ENCODE results near the gene MSX1.
A peak's percentile ranks its signal among the peaks of the same experiment; 100 is the strongest.

MSX1 gene

DNA sequence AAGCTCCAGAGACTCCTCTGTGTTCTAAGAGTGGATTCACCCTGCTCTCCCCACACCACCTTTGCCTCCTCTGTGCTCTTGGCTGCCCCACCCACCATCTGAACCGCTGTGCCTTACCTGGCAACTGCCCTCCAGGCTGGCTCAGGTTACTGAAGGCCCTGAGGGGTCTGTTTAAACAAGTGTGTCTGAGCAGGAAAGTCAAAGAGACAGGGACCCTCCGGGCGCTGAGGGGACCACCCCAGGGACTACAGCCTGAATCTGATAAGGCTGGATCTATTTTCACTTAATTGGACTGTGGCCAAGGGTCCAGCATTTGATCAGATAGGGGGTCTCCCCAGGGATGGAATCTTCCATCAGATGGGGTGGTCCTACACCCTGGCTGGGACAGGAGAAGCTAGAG is 10.4 kb upstream of the MSX1 start:
- H3K9me3 ChIP-seq (ENCODE audit: control insufficient read depth, insufficient read depth, low read length), result no peaks in the 10 kb centered on the region
- no peaks in the 10 kb centered on the region for H3K36me3 ChIP-seq (ENCODE audit: insufficient read depth, low read length)
- no peaks in the 10 kb centered on the region; the same call in 1 of the 2 replicates for H3K4me1 ChIP-seq (ENCODE audit: insufficient read depth, low read length)
- no peak overlapping the region for H3K9ac ChIP-seq (ENCODE audit: low read depth, low read length)

GRCh38 chr4:4849524-4850193 is 9.8 kb upstream of the MSX1 start:
- no peak overlapping the region for H3K9ac ChIP-seq (ENCODE audit: low read depth, low read length)
- no peaks in the 10 kb centered on the region; the same call in 1 of the 2 replicates for H3K4me1 ChIP-seq (ENCODE audit: insufficient read depth, low read length)
- no peaks in the 10 kb centered on the region for H3K36me3 ChIP-seq (ENCODE audit: insufficient read depth, low read length)
- H3K9me3 ChIP-seq (ENCODE audit: control insufficient read depth, insufficient read depth, low read length), result no peaks in the 10 kb centered on the region

DNA sequence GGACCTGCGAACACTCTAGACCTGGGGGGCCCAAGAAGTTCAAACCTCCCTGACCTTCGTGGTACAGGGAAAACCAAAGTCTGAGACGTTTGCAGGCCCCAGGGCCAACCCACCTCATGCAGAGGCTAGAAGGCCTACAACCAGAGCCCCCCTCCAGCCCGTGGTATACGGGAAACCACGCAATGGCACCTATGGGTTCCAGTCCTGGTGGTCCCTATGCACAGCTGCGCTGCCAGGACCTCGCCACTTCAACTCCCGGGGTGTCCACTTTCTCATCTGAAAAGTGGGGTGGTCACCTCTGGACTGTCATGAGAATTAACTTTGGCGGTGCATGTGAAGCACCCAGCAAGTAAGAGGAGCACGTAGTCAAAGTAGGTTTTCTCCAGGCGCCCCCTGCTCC is 8.4 kb upstream of the MSX1 start:
- no peaks in the 10 kb centered on the region for H3K9me3 ChIP-seq (ENCODE audit: control insufficient read depth, insufficient read depth, low read length)
- no peak overlapping the region for H3K9ac ChIP-seq (ENCODE audit: low read depth, low read length)

GRCh38 chr4:4851906-4852305 is 7.6 kb upstream of the MSX1 start:
- H3K4me1 ChIP-seq (ENCODE audit: insufficient read depth, low read length), result no peaks in the 10 kb centered on the region; the same call in 1 of the 2 replicates
- H3K9me3 ChIP-seq (ENCODE audit: control insufficient read depth, insufficient read depth, low read length), result no peaks in the 10 kb centered on the region
- H3K9ac ChIP-seq (ENCODE audit: low read depth, low read length), result no peak overlapping the region

More for the DNA sequence above, 8.4 kb upstream of the MSX1 start:
- Histone ChIP-seq H3K4me1 (ENCODE audit: insufficient read depth, low read length) (no peaks in the 10 kb centered on the region; the same call in 1 of the 2 replicates), H3K36me3 (ENCODE audit: insufficient read depth, low read length) (no peaks in the 10 kb centered on the region)

DNA sequence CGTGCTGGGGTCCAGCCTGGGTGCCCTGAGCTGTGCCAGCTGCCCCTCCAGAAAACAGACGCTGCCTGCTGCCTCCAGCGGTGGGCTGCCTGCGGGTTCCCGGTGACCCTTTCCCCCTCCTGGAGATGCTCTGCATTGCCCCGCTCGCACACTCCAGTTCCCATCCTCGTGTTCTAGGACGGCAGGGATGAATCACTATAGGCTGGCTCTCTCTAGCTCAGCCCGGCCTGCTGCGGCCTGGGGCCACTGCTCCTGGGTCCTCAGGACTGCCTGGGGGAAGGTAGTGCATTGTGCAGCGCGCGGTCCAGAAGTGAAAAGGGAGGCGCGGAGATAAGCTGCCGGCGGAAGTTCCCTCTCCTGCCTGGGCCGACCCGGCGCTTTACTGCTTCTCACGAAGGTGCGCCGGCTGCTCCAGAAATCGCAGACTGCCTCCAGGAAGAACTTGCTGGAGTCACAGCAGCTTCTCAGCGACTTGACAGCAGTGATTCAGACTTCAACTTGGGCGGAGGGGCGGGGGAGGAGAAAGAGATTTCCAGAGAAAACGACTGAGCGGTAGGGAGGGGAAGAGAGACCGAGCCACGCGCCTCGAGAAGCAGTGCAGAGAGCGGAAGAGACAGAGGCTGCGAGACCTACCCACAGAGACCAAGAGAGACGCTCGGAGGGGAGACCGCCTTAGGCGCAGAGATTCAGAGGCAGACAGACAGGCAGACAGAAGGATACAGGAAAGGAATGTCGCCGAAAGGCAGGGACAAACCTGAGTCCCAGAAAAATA is 6.7 kb upstream of the MSX1 start:
- Histone ChIP-seq H3K9ac (ENCODE audit: low read depth, low read length) (peak overlapping the region; percentile 31; the same call in 1 of the 2 replicates), H3K9me3 (ENCODE audit: control insufficient read depth, insufficient read depth, low read length) (no peaks in the 10 kb centered on the region), H3K36me3 (ENCODE audit: insufficient read depth, low read length) (no peaks in the 10 kb centered on the region), H3K4me1 (ENCODE audit: insufficient read depth, low read length) (peaks cover 4% of the 10 kb centered on the region; the same call in 1 of the 2 replicates)

More at GRCh38 chr4:4851906-4852305, 7.6 kb upstream of the MSX1 start:
- H3K36me3 ChIP-seq (ENCODE audit: insufficient read depth, low read length), result no peaks in the 10 kb centered on the region

DNA sequence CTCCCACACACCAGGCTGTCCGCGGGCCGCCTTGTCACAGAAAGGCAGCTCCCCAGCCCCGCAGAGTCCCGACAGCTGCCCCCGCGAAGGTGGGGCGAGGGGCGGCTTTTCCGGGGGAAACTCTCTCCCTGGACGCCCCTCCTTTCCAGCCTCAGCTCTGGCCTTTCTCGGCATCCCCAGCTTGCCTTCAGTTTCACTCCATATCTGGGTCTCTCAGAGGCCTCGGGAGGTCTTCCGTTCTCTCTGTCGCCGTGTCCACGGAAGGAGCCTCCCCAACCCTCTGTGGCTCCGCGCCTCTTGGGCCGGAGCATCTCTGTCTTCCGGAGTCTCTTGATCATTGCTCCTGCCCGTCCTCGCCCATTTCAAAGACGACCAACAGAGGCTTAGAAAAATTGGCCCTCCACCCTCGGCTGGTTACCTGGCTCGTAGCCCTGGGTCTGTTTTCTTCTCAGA is 6.1 kb upstream of the MSX1 start:
- Histone ChIP-seq H3K9ac (ENCODE audit: low read depth, low read length) (peak overlapping the region; percentile 31; the same call in 1 of the 2 replicates), H3K9me3 (ENCODE audit: control insufficient read depth, insufficient read depth, low read length) (no peaks in the 10 kb centered on the region), H3K36me3 (ENCODE audit: insufficient read depth, low read length) (no peaks in the 10 kb centered on the region), H3K4me1 (ENCODE audit: insufficient read depth, low read length) (peaks cover 4% of the 10 kb centered on the region; the same call in 1 of the 2 replicates)

DNA sequence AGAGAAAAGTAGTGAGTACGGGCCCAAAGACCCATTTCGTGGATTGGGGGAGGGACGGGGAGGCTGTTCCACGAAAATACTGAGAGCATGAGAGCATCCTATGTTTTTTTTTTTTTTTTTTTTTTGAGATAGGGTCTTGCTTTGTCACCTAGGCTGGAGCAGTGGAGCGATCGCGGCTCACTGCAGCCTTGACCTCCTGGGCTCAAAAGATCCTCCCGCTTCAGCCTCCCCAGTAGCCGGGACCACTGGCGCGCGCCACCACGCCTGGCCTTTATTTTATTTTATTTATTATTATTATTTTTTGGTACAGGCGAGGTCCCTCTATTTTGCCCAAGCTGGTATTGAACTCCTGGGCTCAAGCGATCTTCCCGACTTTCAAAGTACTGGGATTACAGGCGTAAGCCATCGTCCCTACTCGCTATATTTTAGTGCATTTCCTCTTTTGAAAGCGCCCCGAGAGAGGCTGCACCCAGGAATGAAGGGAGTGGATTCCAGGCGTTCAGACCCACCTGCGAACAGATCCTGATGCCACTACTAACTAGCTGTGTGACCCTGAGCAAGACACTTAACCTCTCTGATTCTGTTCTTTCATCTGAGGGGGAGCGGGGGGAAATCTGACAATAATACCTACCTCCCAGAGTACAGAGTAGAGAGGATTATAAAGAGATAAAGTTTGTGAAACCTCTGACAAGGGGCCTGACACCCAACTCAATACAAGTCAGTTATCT is 5.4 kb upstream of the MSX1 start:
- Histone ChIP-seq H3K4me1 (ENCODE audit: insufficient read depth, low read length) (peaks cover 4% of the 10 kb centered on the region; the same call in 1 of the 2 replicates), H3K9me3 (ENCODE audit: control insufficient read depth, insufficient read depth, low read length) (no peaks in the 10 kb centered on the region), H3K9ac (ENCODE audit: low read depth, low read length) (peak overlapping the region; percentile 31; the same call in 1 of the 2 replicates), H3K36me3 (ENCODE audit: insufficient read depth, low read length) (no peaks in the 10 kb centered on the region)

- H3K36me3 ChIP-seq (ENCODE audit: insufficient read depth, low read length), result no peaks in the 10 kb centered on the region
- H3K9ac ChIP-seq (ENCODE audit: low read depth, low read length), result no peak overlapping the region; the same call in 1 of the 2 replicates
- H3K9me3 ChIP-seq (ENCODE audit: control insufficient read depth, insufficient read depth, low read length), result no peaks in the 10 kb centered on the region
- H3K4me1 ChIP-seq (ENCODE audit: insufficient read depth, low read length), result peaks cover 4% of the 10 kb centered on the region; the same call in 1 of the 2 replicates
Measured at GRCh38 chr4:4854649-4855295, 4.7 kb upstream of the MSX1 start.

GRCh38 chr4:4855301-4856070 is 4.0 kb upstream of the MSX1 start:
- H3K4me1 ChIP-seq (ENCODE audit: insufficient read depth, low read length), result peaks cover 4% of the 10 kb centered on the region; the same call in 1 of the 2 replicates
- no peaks in the 10 kb centered on the region for H3K36me3 ChIP-seq (ENCODE audit: insufficient read depth, low read length)

GRCh38 chr4:4856071-4857000 is 3.1 kb upstream of the MSX1 start:
- Histone ChIP-seq H3K36me3 (ENCODE audit: insufficient read depth, low read length) (no peaks in the 10 kb centered on the region), H3K9ac (ENCODE audit: low read depth, low read length) (no peak overlapping the region; the same call in 1 of the 2 replicates), H3K4me1 (ENCODE audit: insufficient read depth, low read length) (peaks cover 4% of the 10 kb centered on the region; the same call in 1 of the 2 replicates), H3K9me3 (ENCODE audit: control insufficient read depth, insufficient read depth, low read length) (no peaks in the 10 kb centered on the region)

More at GRCh38 chr4:4855301-4856070, 4.0 kb upstream of the MSX1 start:
- no peaks in the 10 kb centered on the region for H3K9me3 ChIP-seq (ENCODE audit: control insufficient read depth, insufficient read depth, low read length)
- H3K9ac ChIP-seq (ENCODE audit: low read depth, low read length), result no peak overlapping the region; the same call in 1 of the 2 replicates

GRCh38 chr4:4857001-4857808 is 2.3 kb upstream of the MSX1 start:
- no peak overlapping the region; the same call in 1 of the 2 replicates for H3K9ac ChIP-seq (ENCODE audit: low read depth, low read length)
- no peaks in the 10 kb centered on the region for H3K36me3 ChIP-seq (ENCODE audit: insufficient read depth, low read length)
- H3K4me1 ChIP-seq (ENCODE audit: insufficient read depth, low read length), result peaks cover 9% of the 10 kb centered on the region; the same call in 1 of the 2 replicates
- no peaks in the 10 kb centered on the region for H3K9me3 ChIP-seq (ENCODE audit: control insufficient read depth, insufficient read depth, low read length)
